Kidney (tissue), 14 donors: ENCODE measurements around the gene AASDH. TPM values are rescaled to one million over a fixed set of nuclear protein-coding genes. Genes with fewer than 3 reads are reported as not detected.

Source experiments
- DNase-seq, 5 donors: peaks; one replicate each; pipeline ENCODE4 v3.0.0-alpha.2; 2013 to 2020
- FAIRE-seq: peaks from 2 replicates; lab custom pipeline; 2012; peaks lifted over from hg19 to GRCh38; lab: Jason Lieb, UNC
- H3K27ac ChIP-seq, 2 donors: one replicate each; pipeline ENCODE4 v1.7.0; 2013; ENCODE audit warnings: low read depth in 2 of 2, low read length in 2 of 2, inconsistent platforms in 1 of 2
- H3K27me3 ChIP-seq: one replicate; pipeline ENCODE4 v1.7.1; 2013; ENCODE audit warnings: low read length, inconsistent platforms; ENCODE audit not compliant: control insufficient read depth, insufficient read depth
- H3K36me3 ChIP-seq, 3 donors: one replicate each; pipeline versions ENCODE4 v1.7.0 to v1.7.1; 2013; ENCODE audit warnings: low read length in 3 of 3, control low read depth in 1 of 3, inconsistent platforms in 1 of 3; ENCODE audit not compliant: insufficient read depth in 3 of 3, control insufficient read depth in 2 of 3
- H3K4me1 ChIP-seq, 3 donors: one replicate each; pipeline versions ENCODE4 v1.7.0 to v1.7.1; 2013; ENCODE audit warnings: low read length in 3 of 3, inconsistent platforms in 1 of 3, low read depth in 1 of 3; ENCODE audit not compliant: control insufficient read depth in 2 of 3, insufficient read depth in 2 of 3
- H3K4me3 ChIP-seq, 3 donors: one replicate each; pipeline versions ENCODE4 v1.7.0 to v1.8.1; 2013; ENCODE audit warnings: low read length in 3 of 3, control low read depth in 1 of 3, inconsistent platforms in 1 of 3
- H3K9ac ChIP-seq, 3 donors: one replicate each; pipeline versions ENCODE4 v1.7.0 to v1.7.1; 2013; ENCODE audit warnings: low read length in 3 of 3, control low read depth in 1 of 3, inconsistent platforms in 1 of 3
- H3K9me3 ChIP-seq, 3 donors: one replicate each; pipeline versions ENCODE4 v1.7.0 to v1.7.1; 2013; ENCODE audit warnings: low read length in 3 of 3, control low read depth in 1 of 3, inconsistent platforms in 1 of 3; ENCODE audit not compliant: control insufficient read depth in 2 of 3, insufficient read depth in 1 of 3
- CTCF ChIP-seq: IDR thresholded peaks from 3 replicates; pipeline ENCODE4 v1.5.1; 2012; ENCODE audit warnings: mild to moderate bottlenecking, moderate library complexity, borderline replicate concordance; ENCODE audit not compliant: insufficient read depth; ENCODE audit errors: extremely low read depth
- intact Hi-C: fragments of 100-400 bp; cut with DNase I; formaldehyde crosslinking; loops from one replicate; pipeline ENCODE4 v1.11.1; 2022
- polyA plus RNA-seq: library from polyadenylated mRNA; stranded (reverse); fragments of 350-450 nt; fragmentation: Illumina TruSeq; extraction: RNeasy Lipid Tissue Mini Kit (QIAGEN cat#74804); gene quantifications from one replicate; pipeline ENCODE4 v1.2.3, GENCODE V29; 2014; ENCODE audit warnings: low read depth, low replicate concordance; ENCODE audit not compliant: insufficient read depth
- total RNA-seq: library from RNA; stranded (reverse); fragmentation: NEBNext Ultra II Directional; extraction: Animal tissue kit (Norgen Biotek cat#: 25700); gene quantifications from one replicate; pipeline ENCODE4 v1.2.1, GENCODE V29; 2021
- donor health status: control.
- donor health status: control.
- donor health status: control.
- donor health status: control.
- donor health status: control.
- donor health status: DM: yes; HTN: yes; CAD: no.
- donor health status: Normal renal cell carcinoma (clear cell type).

The AASDH gene
- total and polyA plus RNA-seq, 2 donors from 2014 or later: 6.0 to 16.7 TPM

GRCh38 chr4:56314207-56314915 lies 72.9 kb downstream of the AASDH start:
- DNase-seq: no peak
- no peak overlapping the region for H3K4me3 ChIP-seq
- no peaks in the 10 kb centered on the region for H3K36me3 ChIP-seq
- no peaks in the 10 kb centered on the region for H3K4me1 ChIP-seq
- H3K9ac ChIP-seq: no peak overlapping the region
- no peak for TF ChIP-seq CTCF
- no peak overlapping the region for H3K27ac ChIP-seq
- no peaks in the 10 kb centered on the region for H3K9me3 ChIP-seq
- H3K27me3 ChIP-seq: no peaks in the 10 kb centered on the region
- intact Hi-C loops: no loop called here
- FAIRE-seq: no peak

GRCh38 chr4:56313132-56313531 lies 74.2 kb downstream of the AASDH start:
- H3K9ac ChIP-seq: no peak overlapping the region
- FAIRE-seq (no peak), DNase-seq (no peak)

GRCh38 chr4:56311299-56311975 lies 75.9 kb downstream of the AASDH start:
- no peak for FAIRE-seq

More at GRCh38 chr4:56313132-56313531, 74.2 kb downstream of the AASDH start:
- no peak overlapping the region for H3K4me3 ChIP-seq
- no peaks in the 10 kb centered on the region for H3K4me1 ChIP-seq
- H3K27me3 ChIP-seq: no peaks in the 10 kb centered on the region
- no peaks in the 10 kb centered on the region for H3K9me3 ChIP-seq
- TF ChIP-seq CTCF: no peak
- H3K27ac ChIP-seq: no peak overlapping the region
- H3K36me3 ChIP-seq: no peaks in the 10 kb centered on the region
- intact Hi-C loops: no loop called here

More at GRCh38 chr4:56311299-56311975, 75.9 kb downstream of the AASDH start:
- peaks cover 0 to 2% (median 0%) of the 10 kb centered on the region in 3 donors for H3K36me3 ChIP-seq
- peak in 2 of 5 donors; percentile 33 to 58 for DNase-seq
- H3K27me3 ChIP-seq: no peaks in the 10 kb centered on the region
- no peak for TF ChIP-seq CTCF
- H3K4me3 ChIP-seq: no peak overlapping the region
- intact Hi-C loops: no loop called here
- no peaks in the 10 kb centered on the region for H3K9me3 ChIP-seq
- H3K4me1 ChIP-seq: no peaks in the 10 kb centered on the region
- H3K27ac ChIP-seq: no peak overlapping the region
- H3K9ac ChIP-seq: no peak overlapping the region
